Right atrium auricular region (tissue), 2 donors: ENCODE results near the gene PRSS2. TPM values are rescaled to one million over a fixed set of nuclear protein-coding genes. Genes with fewer than 3 reads are reported as not detected.

Experiments
- DNase-seq: peaks from one replicate; pipeline ENCODE4 v3.0.0-alpha.2; 2019; ENCODE audit warnings: low spot score
- H3K27ac ChIP-seq, 2 donors: fragments of 200-600 bp; sonication (generic); 1 replicate in 1 of 2; 2 replicates in 1 of 2; pipeline ENCODE4 v1.5.1; 2016 to 2019
- H3K27me3 ChIP-seq, 2 donors: fragments of 200-600 bp; sonication (generic); one replicate each; pipeline versions ENCODE4 v1.5.1 to v1.6.0; 2017 to 2019
- H3K36me3 ChIP-seq: fragments of 200-600 bp; sonication (generic); one replicate; pipeline ENCODE4 v1.5.1; 2016
- H3K4me1 ChIP-seq, 2 donors: fragments of 200-600 bp; sonication (generic); one replicate each; pipeline versions ENCODE4 v1.5.1 to v1.6.0; 2017 to 2019
- H3K4me3 ChIP-seq, 2 donors: fragments of 200-600 bp; sonication (generic); 1 replicate in 1 of 2; 2 replicates in 1 of 2; pipeline ENCODE4 v1.5.1; 2017 to 2019; ENCODE audit warnings: mild to moderate bottlenecking in 1 of 2, moderate library complexity in 1 of 2
- H3K9me3 ChIP-seq, 2 donors: fragments of 200-600 bp; sonication (generic); one replicate each; pipeline ENCODE4 v1.5.1; 2019
- total RNA-seq, 2 donors: library from RNA; depleted of rRNA; stranded (reverse); fragments of >200 nt; gene quantifications; one replicate each; pipeline ENCODE4 v1.1.0, GENCODE V29; 2016
- TF ChIP-seq, protein P1 (sequence below), 2 donors: fragments of 200-600 bp; sonication (generic); IDR thresholded peaks; one replicate each; pipeline ENCODE4 v1.5.1; 2019; ENCODE audit warnings: antibody characterized with exemption in 2 of 2

PRSS2 gene
- total RNA-seq, 2 donors from 2014 or later, result 0.51 TPM; not detected in 1

- DNase-seq, result peak; percentile 34
- Histone ChIP-seq H3K9me3 (no peaks in the 10 kb centered on the region), H3K27ac (no peak overlapping the region), H3K4me3 (no peak overlapping the region), H3K4me1 (no peaks in the 10 kb centered on the region), H3K27me3 (no peaks in the 10 kb centered on the region), H3K36me3 (no peaks in the 10 kb centered on the region)
- TF ChIP-seq, protein P1, sequence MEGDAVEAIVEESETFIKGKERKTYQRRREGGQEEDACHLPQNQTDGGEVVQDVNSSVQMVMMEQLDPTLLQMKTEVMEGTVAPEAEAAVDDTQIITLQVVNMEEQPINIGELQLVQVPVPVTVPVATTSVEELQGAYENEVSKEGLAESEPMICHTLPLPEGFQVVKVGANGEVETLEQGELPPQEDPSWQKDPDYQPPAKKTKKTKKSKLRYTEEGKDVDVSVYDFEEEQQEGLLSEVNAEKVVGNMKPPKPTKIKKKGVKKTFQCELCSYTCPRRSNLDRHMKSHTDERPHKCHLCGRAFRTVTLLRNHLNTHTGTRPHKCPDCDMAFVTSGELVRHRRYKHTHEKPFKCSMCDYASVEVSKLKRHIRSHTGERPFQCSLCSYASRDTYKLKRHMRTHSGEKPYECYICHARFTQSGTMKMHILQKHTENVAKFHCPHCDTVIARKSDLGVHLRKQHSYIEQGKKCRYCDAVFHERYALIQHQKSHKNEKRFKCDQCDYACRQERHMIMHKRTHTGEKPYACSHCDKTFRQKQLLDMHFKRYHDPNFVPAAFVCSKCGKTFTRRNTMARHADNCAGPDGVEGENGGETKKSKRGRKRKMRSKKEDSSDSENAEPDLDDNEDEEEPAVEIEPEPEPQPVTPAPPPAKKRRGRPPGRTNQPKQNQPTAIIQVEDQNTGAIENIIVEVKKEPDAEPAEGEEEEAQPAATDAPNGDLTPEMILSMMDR (IDR thresholded peaks at IDR 0.05), result no peak
These were observed 33.1 kb downstream of the PRSS2 start for GRCh38 chr7:142803901-142804300.

- no peak overlapping the region for H3K4me3 ChIP-seq
- H3K4me1 ChIP-seq, result no peaks in the 10 kb centered on the region
- H3K9me3 ChIP-seq, result no peaks in the 10 kb centered on the region
- H3K27me3 ChIP-seq, result no peaks in the 10 kb centered on the region
- TF ChIP-seq, protein P1 (IDR thresholded peaks at IDR 0.05), result no peak
- no peak overlapping the region for H3K27ac ChIP-seq
- peak; percentile 32 for DNase-seq
- no peaks in the 10 kb centered on the region for H3K36me3 ChIP-seq
These were observed 34.0 kb downstream of the PRSS2 start for GRCh38 chr7:142804728-142805207.

DNA sequence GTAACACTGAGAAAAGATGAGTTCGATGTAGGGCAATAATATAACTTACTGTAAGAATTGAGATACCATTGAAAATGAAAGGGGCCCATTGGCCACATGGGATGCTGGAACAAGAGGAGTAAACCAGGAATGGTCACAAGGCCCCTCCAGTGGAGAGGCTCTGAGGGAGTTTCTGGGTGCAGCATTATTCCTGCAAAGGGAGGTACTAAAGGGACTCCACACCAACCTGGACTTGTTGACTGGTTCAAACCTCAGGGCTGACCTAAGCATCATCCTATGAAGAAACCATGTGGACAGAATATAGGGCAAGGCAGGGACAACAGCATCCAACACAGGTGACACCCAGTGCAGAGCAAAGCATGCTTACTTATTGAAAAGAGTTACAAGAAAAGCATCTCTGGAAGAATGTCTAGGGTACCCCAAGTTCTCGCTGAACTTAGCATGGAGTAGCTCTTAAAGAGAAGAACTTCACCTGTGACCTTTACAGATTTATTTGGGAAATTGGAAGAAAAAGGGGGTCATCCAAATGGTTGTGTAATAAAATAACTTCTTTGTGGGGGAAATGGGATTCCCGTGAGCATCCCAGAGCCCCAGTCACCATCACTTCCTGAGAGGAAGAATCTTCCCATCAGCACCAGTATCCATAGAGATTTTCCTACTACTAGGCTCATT, 34.7 kb downstream of the PRSS2 start:
- TF ChIP-seq, protein P1 (IDR thresholded peaks at IDR 0.05), result no peak
- no peaks in the 10 kb centered on the region for H3K9me3 ChIP-seq
- H3K27me3 ChIP-seq, result no peaks in the 10 kb centered on the region
- H3K36me3 ChIP-seq, result no peaks in the 10 kb centered on the region
- H3K4me3 ChIP-seq, result no peak overlapping the region
- H3K27ac ChIP-seq, result no peak overlapping the region
- DNase-seq, result no peak
- no peaks in the 10 kb centered on the region for H3K4me1 ChIP-seq

GRCh38 chr7:142806022-142806356, 35.2 kb downstream of the PRSS2 start:
- TF ChIP-seq, protein P1 (IDR thresholded peaks at IDR 0.05), result no peak
- Histone ChIP-seq H3K4me3 (no peak overlapping the region), H3K27me3 (no peaks in the 10 kb centered on the region), H3K27ac (no peak overlapping the region), H3K4me1 (no peaks in the 10 kb centered on the region), H3K36me3 (no peaks in the 10 kb centered on the region), H3K9me3 (no peaks in the 10 kb centered on the region)
- DNase-seq, result no peak

DNA sequence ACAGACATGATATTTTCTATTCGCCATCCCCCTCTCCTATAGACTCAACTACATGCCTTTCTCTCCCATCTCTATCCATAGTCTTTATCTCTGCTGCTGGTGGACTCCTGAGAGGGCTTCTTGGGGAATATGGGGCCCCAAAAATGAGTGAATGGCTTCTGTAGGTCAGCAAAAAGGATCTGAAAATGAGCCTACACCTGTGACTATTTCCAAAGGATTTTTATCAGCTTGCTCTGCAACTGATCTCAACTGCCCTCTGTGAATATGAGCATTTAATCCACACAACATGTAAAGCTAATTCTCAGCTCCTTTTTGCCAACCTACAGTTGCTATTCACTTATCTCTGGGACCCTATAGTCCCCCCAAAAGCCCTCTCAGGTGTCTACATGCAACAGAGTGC, 36.2 kb downstream of the PRSS2 start:
- Histone ChIP-seq H3K9me3 (no peaks in the 10 kb centered on the region), H3K4me1 (no peaks in the 10 kb centered on the region), H3K27ac (no peak overlapping the region), H3K27me3 (no peaks in the 10 kb centered on the region), H3K4me3 (no peak overlapping the region), H3K36me3 (no peaks in the 10 kb centered on the region)
- TF ChIP-seq, protein P1 (IDR thresholded peaks at IDR 0.05), result no peak
- DNase-seq, result no peak
